GM12873 (cell line): ENCODE data around the gene LUZP2.

ENCODE experiments used
- CTCF ChIP-seq: IDR thresholded peaks from 2 replicates; pipeline ENCODE4 v1.5.1; 2012; ENCODE audit warnings: low read depth, mild to moderate bottlenecking, moderate library complexity, low read length, control low read depth; ENCODE audit not compliant: insufficient read depth; ENCODE audit errors: missing control alignments

Gene LUZP2

GRCh38 chr11:24837112-24837511, 340.3 kb downstream of the LUZP2 start:
- no peak for TF ChIP-seq CTCF

DNA sequence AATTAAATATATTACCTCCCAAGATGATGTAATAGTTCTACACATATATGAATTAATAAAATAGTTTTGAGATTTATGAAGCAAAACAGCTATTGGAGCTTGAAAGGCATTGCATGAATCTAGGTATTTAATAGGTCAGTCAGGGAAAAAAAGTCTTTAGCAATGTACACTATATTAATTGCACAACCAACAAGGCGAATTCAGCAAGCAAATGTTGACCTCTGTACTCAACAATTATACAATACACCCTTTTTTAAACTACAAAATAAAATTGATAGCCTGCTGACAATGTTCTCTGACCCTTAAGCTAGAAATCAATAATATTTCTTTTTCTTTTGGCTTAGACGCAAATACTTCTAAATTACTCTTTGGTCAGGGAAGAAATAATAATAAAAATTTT, 345.5 kb downstream of the LUZP2 start:
- TF ChIP-seq CTCF: no peak

GRCh38 chr11:24844406-24844805, 347.6 kb downstream of the LUZP2 start:
- TF ChIP-seq CTCF: no peak

DNA sequence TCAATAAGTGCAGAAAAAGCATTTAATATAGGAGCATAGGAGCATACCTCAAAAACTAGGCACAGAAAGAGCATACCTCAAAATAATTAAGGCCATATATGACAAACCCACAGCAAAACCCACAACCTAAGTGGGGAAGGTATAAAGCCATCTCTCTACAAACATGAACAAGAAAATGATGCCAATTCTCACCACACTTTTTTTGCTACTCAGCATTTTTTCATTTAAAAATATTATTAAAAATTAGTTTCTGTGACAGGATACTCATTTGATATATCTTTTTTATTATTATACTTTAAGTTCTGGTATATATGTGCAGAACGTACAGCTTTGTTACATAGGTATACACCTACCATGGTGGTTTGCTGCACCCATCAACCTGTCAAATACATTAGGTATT, 352.0 kb downstream of the LUZP2 start:
- no peak for TF ChIP-seq CTCF

GRCh38 chr11:24855951-24856350, 359.1 kb downstream of the LUZP2 start:
- TF ChIP-seq CTCF: no peak

DNA sequence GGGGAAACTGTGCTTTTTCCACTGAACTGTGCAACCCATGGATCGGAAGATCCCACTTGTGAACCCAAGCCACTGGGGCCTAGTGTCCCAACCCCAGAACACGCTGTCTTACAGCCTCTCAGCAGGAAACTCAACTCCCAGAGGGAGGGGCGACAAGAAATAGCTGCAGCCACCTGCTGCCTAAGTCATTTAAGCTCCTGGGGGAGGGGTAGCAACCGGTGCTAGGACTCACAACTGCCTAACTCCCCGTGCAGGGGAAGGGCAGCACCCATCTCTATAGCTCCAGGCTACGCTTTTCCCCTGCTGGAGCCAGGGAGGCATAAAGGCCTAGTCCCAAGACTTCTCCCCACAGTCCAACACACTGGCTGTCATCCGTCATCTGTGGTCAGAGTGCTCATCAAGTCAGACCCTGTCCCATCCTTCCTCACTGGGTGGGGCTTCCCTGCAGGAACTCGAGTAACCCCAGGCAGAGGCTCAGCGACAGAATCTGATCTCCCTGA, 363.0 kb downstream of the LUZP2 start:
- TF ChIP-seq CTCF: no peak

DNA sequence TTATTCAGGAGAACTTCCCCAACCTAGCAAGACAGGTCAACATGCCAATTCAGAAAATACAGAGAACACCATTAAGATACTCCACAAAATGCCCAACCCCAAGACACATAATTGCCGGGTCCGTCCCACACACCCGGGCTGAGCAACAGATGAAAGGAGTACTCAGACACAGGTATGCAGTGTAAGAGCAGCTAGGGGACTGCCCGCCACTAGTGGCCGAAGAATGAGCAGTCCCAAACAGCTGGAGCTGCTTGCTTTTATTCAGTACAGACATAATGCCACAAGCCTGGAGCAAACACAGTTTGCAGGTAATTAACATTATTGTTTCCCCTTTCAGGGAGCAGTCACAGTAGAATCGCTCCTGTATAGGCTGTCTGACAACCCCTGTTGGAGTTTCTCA, 364.6 kb downstream of the LUZP2 start:
- no peak for TF ChIP-seq CTCF

- no peak for TF ChIP-seq CTCF
These were observed 369.9 kb downstream of the LUZP2 start for GRCh38 chr11:24866743-24867142.
